Measurements from ENCODE around the gene VAV3. TPM values are rescaled to one million over a fixed set of nuclear protein-coding genes. Genes with fewer than 3 reads are reported as not detected.

VAV3 gene
- total and polyA plus RNA-seq, 2 donors from 2014 or later, result 61.6 to 87.5 TPM

DNA sequence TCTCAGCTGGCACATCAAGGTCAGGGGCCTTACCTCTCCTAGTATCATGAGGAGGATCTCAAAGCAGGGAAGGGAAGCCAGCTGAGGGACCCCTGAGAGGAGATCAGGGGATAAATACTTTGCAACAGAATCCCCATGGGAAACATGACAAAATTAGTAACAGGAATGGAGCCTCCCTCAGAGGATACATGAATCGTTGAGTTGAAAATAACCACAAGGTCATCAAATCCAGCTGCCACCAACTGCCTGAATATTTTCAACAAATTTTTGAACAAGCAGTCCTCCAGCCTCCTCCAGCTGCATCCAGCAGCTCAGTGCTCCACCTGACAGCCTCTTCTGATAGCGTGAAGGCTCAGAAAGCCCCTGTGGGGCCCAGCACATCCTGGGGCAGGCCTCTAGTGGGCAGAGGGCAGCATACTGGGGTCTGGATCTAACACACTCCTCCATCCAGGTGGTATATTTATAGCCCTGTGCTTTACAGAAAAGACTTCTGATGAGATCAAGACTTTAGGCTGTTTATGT is 419.9 kb downstream of the VAV3 start:
- Histone ChIP-seq H3K36me3 (ENCODE audit: control insufficient read depth in 2 of 3, insufficient read depth in 3 of 3, low read length in 3 of 3) (no peaks in the 10 kb centered on the region), H3K27ac (ENCODE audit: low read depth in 2 of 2, low read length in 2 of 2) (no peak overlapping the region), H3K4me3 (ENCODE audit: low read length in 3 of 3) (no peak overlapping the region), H3K9ac (ENCODE audit: low read length in 3 of 3) (no peak overlapping the region), H3K4me1 (ENCODE audit: control insufficient read depth in 2 of 3, insufficient read depth in 2 of 3, low read depth in 1 of 3, low read length in 3 of 3) (no peaks in the 10 kb centered on the region), H3K27me3 (ENCODE audit: control insufficient read depth, insufficient read depth, low read length) (no peaks in the 10 kb centered on the region), H3K9me3 (ENCODE audit: control insufficient read depth in 2 of 3, insufficient read depth in 1 of 3, low read length in 3 of 3) (no peaks in the 10 kb centered on the region)
- DNase-seq (no peak), FAIRE-seq (no peak)
- intact Hi-C loops (cut with DNase I), result no loop called here
- TF ChIP-seq, protein P1, sequence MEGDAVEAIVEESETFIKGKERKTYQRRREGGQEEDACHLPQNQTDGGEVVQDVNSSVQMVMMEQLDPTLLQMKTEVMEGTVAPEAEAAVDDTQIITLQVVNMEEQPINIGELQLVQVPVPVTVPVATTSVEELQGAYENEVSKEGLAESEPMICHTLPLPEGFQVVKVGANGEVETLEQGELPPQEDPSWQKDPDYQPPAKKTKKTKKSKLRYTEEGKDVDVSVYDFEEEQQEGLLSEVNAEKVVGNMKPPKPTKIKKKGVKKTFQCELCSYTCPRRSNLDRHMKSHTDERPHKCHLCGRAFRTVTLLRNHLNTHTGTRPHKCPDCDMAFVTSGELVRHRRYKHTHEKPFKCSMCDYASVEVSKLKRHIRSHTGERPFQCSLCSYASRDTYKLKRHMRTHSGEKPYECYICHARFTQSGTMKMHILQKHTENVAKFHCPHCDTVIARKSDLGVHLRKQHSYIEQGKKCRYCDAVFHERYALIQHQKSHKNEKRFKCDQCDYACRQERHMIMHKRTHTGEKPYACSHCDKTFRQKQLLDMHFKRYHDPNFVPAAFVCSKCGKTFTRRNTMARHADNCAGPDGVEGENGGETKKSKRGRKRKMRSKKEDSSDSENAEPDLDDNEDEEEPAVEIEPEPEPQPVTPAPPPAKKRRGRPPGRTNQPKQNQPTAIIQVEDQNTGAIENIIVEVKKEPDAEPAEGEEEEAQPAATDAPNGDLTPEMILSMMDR (IDR thresholded peaks at IDR 0.05; ENCODE audit: borderline replicate concordance, extremely low read depth, insufficient read depth), result no peak

DNA sequence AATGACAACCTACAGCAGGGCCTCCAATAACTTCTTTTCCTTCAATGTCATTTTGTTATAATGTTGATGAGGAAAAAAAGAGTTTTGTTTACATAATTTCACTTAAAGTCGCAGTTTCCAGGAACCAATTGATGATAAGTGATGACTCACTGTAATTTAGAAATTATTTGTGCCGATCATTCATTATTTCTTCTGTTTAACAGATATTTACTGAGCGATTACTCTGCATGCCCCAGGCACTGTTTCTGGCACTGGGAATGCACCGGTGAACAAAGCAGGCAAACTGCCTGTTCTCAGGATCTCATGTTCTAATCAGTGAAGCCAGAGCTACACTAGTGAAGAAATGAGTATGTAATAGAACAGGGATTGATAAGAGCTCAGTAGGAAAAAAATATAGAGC is 420.7 kb downstream of the VAV3 start:
- H3K27ac ChIP-seq (ENCODE audit: low read depth in 2 of 2, low read length in 2 of 2), result no peak overlapping the region
- H3K9ac ChIP-seq (ENCODE audit: low read length in 3 of 3), result no peak overlapping the region
- DNase-seq (no peak), FAIRE-seq (no peak)
- intact Hi-C loops (cut with DNase I), result no loop called here
- no peaks in the 10 kb centered on the region for H3K9me3 ChIP-seq (ENCODE audit: control insufficient read depth in 2 of 3, insufficient read depth in 1 of 3, low read length in 3 of 3)
- H3K36me3 ChIP-seq (ENCODE audit: control insufficient read depth in 2 of 3, insufficient read depth in 3 of 3, low read length in 3 of 3), result no peaks in the 10 kb centered on the region
- H3K27me3 ChIP-seq (ENCODE audit: control insufficient read depth, insufficient read depth, low read length), result no peaks in the 10 kb centered on the region
- H3K4me1 ChIP-seq (ENCODE audit: control insufficient read depth in 2 of 3, insufficient read depth in 2 of 3, low read depth in 1 of 3, low read length in 3 of 3), result no peaks in the 10 kb centered on the region
- no peak overlapping the region for H3K4me3 ChIP-seq (ENCODE audit: low read length in 3 of 3)
- TF ChIP-seq, protein P1 (IDR thresholded peaks at IDR 0.05; ENCODE audit: borderline replicate concordance, extremely low read depth, insufficient read depth), result no peak

DNA sequence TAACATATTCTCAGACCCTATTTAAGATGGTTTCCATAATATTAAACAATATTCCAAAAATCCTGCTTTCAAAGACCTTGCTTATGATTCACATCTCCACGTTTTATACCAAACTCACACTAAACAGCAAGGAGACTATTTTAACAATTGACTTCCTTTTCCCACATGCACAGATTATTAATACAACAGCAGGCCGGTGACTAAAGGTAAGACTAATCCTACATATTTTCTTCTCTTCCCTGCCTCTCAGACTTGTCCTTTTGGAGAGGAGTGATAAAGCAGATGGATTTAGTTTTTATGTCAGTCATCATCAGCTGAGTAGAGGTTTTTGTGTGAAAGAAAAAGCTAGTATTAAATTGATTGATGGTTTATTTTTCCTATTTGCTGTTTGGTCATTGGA is 423.6 kb downstream of the VAV3 start:
- Histone ChIP-seq H3K27ac (ENCODE audit: low read depth in 2 of 2, low read length in 2 of 2) (no peak overlapping the region), H3K4me1 (ENCODE audit: control insufficient read depth in 2 of 3, insufficient read depth in 2 of 3, low read depth in 1 of 3, low read length in 3 of 3) (no peaks in the 10 kb centered on the region), H3K27me3 (ENCODE audit: control insufficient read depth, insufficient read depth, low read length) (no peaks in the 10 kb centered on the region), H3K36me3 (ENCODE audit: control insufficient read depth in 2 of 3, insufficient read depth in 3 of 3, low read length in 3 of 3) (no peaks in the 10 kb centered on the region), H3K4me3 (ENCODE audit: low read length in 3 of 3) (no peak overlapping the region), H3K9ac (ENCODE audit: low read length in 3 of 3) (no peak overlapping the region), H3K9me3 (ENCODE audit: control insufficient read depth in 2 of 3, insufficient read depth in 1 of 3, low read length in 3 of 3) (no peaks in the 10 kb centered on the region)
- TF ChIP-seq, protein P1 (IDR thresholded peaks at IDR 0.05; ENCODE audit: borderline replicate concordance, extremely low read depth, insufficient read depth), result no peak
- FAIRE-seq (no peak), DNase-seq (no peak)
- intact Hi-C loops (cut with DNase I), result no loop called here

DNA sequence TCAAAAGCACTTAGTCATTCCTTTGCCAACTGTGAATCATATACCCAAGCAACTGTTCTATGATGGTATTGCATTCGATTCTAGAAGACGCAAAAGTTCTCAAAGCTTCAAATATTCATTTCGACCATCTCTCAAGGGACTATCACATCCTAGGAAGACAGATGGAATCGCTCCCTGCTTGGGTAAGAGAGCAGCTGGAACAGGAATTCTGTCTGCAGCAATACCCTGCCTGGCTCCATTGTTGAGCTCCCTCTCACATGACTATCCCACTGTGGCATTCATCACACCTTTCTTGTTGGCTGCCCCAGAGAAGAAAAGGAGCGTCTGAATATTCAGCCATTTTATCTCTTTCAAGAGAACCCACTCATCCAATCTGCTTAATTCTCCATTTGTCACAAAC is 426.5 kb downstream of the VAV3 start:
- FAIRE-seq (no peak), DNase-seq (no peak)
- Histone ChIP-seq H3K9ac (ENCODE audit: low read length in 3 of 3) (no peak overlapping the region), H3K27me3 (ENCODE audit: control insufficient read depth, insufficient read depth, low read length) (no peaks in the 10 kb centered on the region), H3K27ac (ENCODE audit: low read depth in 2 of 2, low read length in 2 of 2) (no peak overlapping the region), H3K4me1 (ENCODE audit: control insufficient read depth in 2 of 3, insufficient read depth in 2 of 3, low read depth in 1 of 3, low read length in 3 of 3) (no peaks in the 10 kb centered on the region), H3K36me3 (ENCODE audit: control insufficient read depth in 2 of 3, insufficient read depth in 3 of 3, low read length in 3 of 3) (no peaks in the 10 kb centered on the region), H3K9me3 (ENCODE audit: control insufficient read depth in 2 of 3, insufficient read depth in 1 of 3, low read length in 3 of 3) (no peaks in the 10 kb centered on the region), H3K4me3 (ENCODE audit: low read length in 3 of 3) (no peak overlapping the region)
- TF ChIP-seq, protein P1 (IDR thresholded peaks at IDR 0.05; ENCODE audit: borderline replicate concordance, extremely low read depth, insufficient read depth), result no peak
- intact Hi-C loops (cut with DNase I), result no loop called here
